Spleen (tissue), 11 donors: ENCODE measurements around the gene FAM184A. TPM values are rescaled to one million over a fixed set of nuclear protein-coding genes. Genes with fewer than 3 reads are reported as not detected.

Experiments
- DNase-seq: peaks from one replicate; pipeline ENCODE4 v3.0.0-alpha.2; 2020
- H3K27ac ChIP-seq, 8 donors: fragments of 200-600 bp; sonication (generic) in 7 of 8; 1 replicate in 4 of 8; 2 replicates in 4 of 8; pipeline versions ENCODE4 v1.5.0 to v1.8.0; 2016 to 2021; ENCODE audit warnings: inconsistent platforms in 4 of 8, mild to moderate bottlenecking in 4 of 8, moderate library complexity in 1 of 8
- H3K27me3 ChIP-seq, 7 donors: fragments of 200-600 bp; sonication (generic) in 6 of 7; replicated peaks in 1 of 7; 1 replicate in 4 of 7; 2 replicates in 3 of 7; pipeline versions ENCODE4 v1.5.0 to v1.8.0; 2016 to 2021; ENCODE audit warnings: inconsistent platforms in 3 of 7, mild to moderate bottlenecking in 1 of 7
- H3K36me3 ChIP-seq, 6 donors: fragments of 200-600 bp; sonication (generic) in 5 of 6; 1 replicate in 4 of 6; 2 replicates in 2 of 6; pipeline versions ENCODE4 v1.5.0 to v1.8.0; 2016 to 2021; ENCODE audit warnings: inconsistent platforms in 2 of 6
- H3K4me1 ChIP-seq, 6 donors: fragments of 200-600 bp; sonication (generic) in 5 of 6; 1 replicate in 3 of 6; 2 replicates in 3 of 6; pipeline versions ENCODE4 v1.5.0 to v1.8.0; 2016 to 2021; ENCODE audit warnings: inconsistent platforms in 3 of 6
- H3K4me3 ChIP-seq, 8 donors: fragments of 200-600 bp; sonication (generic) in 7 of 8; 1 replicate in 4 of 8; 2 replicates in 4 of 8; pipeline versions ENCODE4 v1.5.0 to v1.8.0; 2016 to 2021; ENCODE audit warnings: inconsistent platforms in 4 of 8, mild to moderate bottlenecking in 4 of 8, moderate library complexity in 2 of 8
- H3K9me3 ChIP-seq, 8 donors: fragments of 200-600 bp; sonication (generic) in 7 of 8; 1 replicate in 4 of 8; 2 replicates in 4 of 8; pipeline versions ENCODE4 v1.5.0 to v1.8.0; 2016 to 2021; ENCODE audit warnings: inconsistent platforms in 4 of 8
- CTCF ChIP-seq, 11 experiments: fragments of 200-600 bp in 7 of 11; fragments of 450-650 bp in 4 of 11; sonication (generic) in 4 of 11; IDR thresholded peaks in 8 of 11; conservative IDR thresholded peaks in 3 of 11; 1 replicate in 7 of 11; 2 replicates in 4 of 11; pipeline versions ENCODE4 v1.4.0 to v1.8.0; 2016 to 2021; ENCODE audit warnings: antibody characterized with exemption in 11 of 11, inconsistent platforms in 4 of 11, mild to moderate bottlenecking in 1 of 11
- POLR2A ChIP-seq, 3 donors: fragments of 450-650 bp; IDR thresholded peaks; one replicate each; pipeline ENCODE4 v1.5.1; 2017; ENCODE audit warnings: antibody characterized with exemption in 3 of 3, mild to moderate bottlenecking in 1 of 3
- POLR2AphosphoS5 ChIP-seq, 3 donors: sonication (generic); formaldehyde crosslinking; IDR thresholded peaks; one replicate each; pipeline ENCODE4 v1.5.1; 2017; ENCODE audit warnings: antibody characterized with exemption in 3 of 3
- WGBS, 5 donors: extraction: QIAGEN DNeasy Blood & Tissue Kit in 3 of 5; methylation state at CpG; one replicate each; pipeline versions ENCODE4 v1.1.5 to v1.1.7; 2013 to 2018; 5-methylcytosine and 5-hydroxymethylcytosine counted together
- intact Hi-C: fragments of 100-400 bp; cut with DNase I; formaldehyde crosslinking; loops from one replicate; pipeline ENCODE4 v1.15.0; 2023; ENCODE audit warnings: low total_unique reads
- polyA plus RNA-seq, 3 donors: library from polyadenylated mRNA; stranded (reverse); fragments of 200-250 nt; gene quantifications; one replicate each; pipeline ENCODE4 v1.2.1, GENCODE V29; 2013
- total RNA-seq, 7 donors: library from RNA; depleted of rRNA in 3 of 7; stranded (reverse); fragments of >200 nt in 3 of 7; fragmentation: NEBNext Ultra II Directional in 4 of 7; extraction: Animal tissue kit (Norgen Biotek cat#: 25700) in 4 of 7; gene quantifications; one replicate each; pipeline versions ENCODE4 v1.1.0 to v1.2.1, GENCODE V29; 2016 to 2021
- donor health status: healthy with polysubstance abuse.
- donor health status: DM: no; HTN: no; CAD: no; lungs with moderate emphysema.
- donor health status: DM: no; HTN: no; CAD: no.
- donor health status: Bipolar disorder and iron deficiency.
- donor health status: healthy.
- donor health status: DM: no; HTN: no; CAD: no.
- donor health status: DM: yes; HTN: yes; CAD: no.

Gene FAM184A
- total and polyA plus RNA-seq, 10 donors: 0.66 to 2.0 (median 1.2) TPM

- no peak for DNase-seq
- 93 to 98% (median 95%) methylated on average over 8 of the region's 8 CpGs for WGBS, 5 donors
- TF ChIP-seq POLR2A (IDR thresholded peaks at IDR 0.05): no peak
- TF ChIP-seq POLR2AphosphoS5 (IDR thresholded peaks at IDR 0.05): no peak
- no peak for TF ChIP-seq CTCF (IDR thresholded peaks at IDR 0.05 in 8 of 11, conservative IDR thresholded peaks at IDR 0.05 in 3 of 11)
- intact Hi-C loops: no loop called here
- Histone ChIP-seq H3K9me3 (no peaks in the 10 kb centered on the region), H3K4me3 (no peak overlapping the region), H3K27ac (no peak overlapping the region), H3K36me3 (no peaks in the 10 kb centered on the region), H3K27me3 (no peaks in the 10 kb centered on the region), H3K4me1 (no peaks in the 10 kb centered on the region)
Observed at GRCh38 chr6:119040229-119040628, 38.2 kb downstream of the FAM184A start.

GRCh38 chr6:119037941-119038623 is 40.4 kb downstream of the FAM184A start:
- 75 to 94% (median 92%) methylated on average over 4 of the region's 4 CpGs for WGBS, 5 donors

GRCh38 chr6:119037264-119037663 is 41.2 kb downstream of the FAM184A start:
- DNase-seq: no peak
- intact Hi-C loops: no loop called here
- Histone ChIP-seq H3K27me3 (no peaks in the 10 kb centered on the region), H3K4me1 (no peaks in the 10 kb centered on the region), H3K4me3 (no peak overlapping the region), H3K9me3 (no peaks in the 10 kb centered on the region), H3K27ac (no peak overlapping the region), H3K36me3 (no peaks in the 10 kb centered on the region)
- no peak for TF ChIP-seq POLR2AphosphoS5 (IDR thresholded peaks at IDR 0.05)
- no peak for TF ChIP-seq POLR2A (IDR thresholded peaks at IDR 0.05)
- no peak for TF ChIP-seq CTCF (IDR thresholded peaks at IDR 0.05 in 8 of 11, conservative IDR thresholded peaks at IDR 0.05 in 3 of 11)

More at GRCh38 chr6:119037941-119038623, 40.4 kb downstream of the FAM184A start:
- intact Hi-C loops: no loop called here
- Histone ChIP-seq H3K4me1 (no peaks in the 10 kb centered on the region), H3K4me3 (no peak overlapping the region), H3K9me3 (no peaks in the 10 kb centered on the region), H3K27me3 (no peaks in the 10 kb centered on the region), H3K36me3 (no peaks in the 10 kb centered on the region), H3K27ac (no peak overlapping the region)
- TF ChIP-seq POLR2AphosphoS5 (IDR thresholded peaks at IDR 0.05): no peak
- no peak for TF ChIP-seq POLR2A (IDR thresholded peaks at IDR 0.05)
- no peak for TF ChIP-seq CTCF (IDR thresholded peaks at IDR 0.05 in 8 of 11, conservative IDR thresholded peaks at IDR 0.05 in 3 of 11)
- DNase-seq: no peak

- no peak overlapping the region for H3K27ac ChIP-seq
- no peaks in the 10 kb centered on the region for H3K9me3 ChIP-seq
- no peaks in the 10 kb centered on the region for H3K27me3 ChIP-seq
- intact Hi-C loops: no loop called here
- 72 to 83% (median 74%) methylated on average over 5 of the region's 5 CpGs for WGBS, 5 donors
- H3K4me1 ChIP-seq: no peaks in the 10 kb centered on the region
- TF ChIP-seq CTCF (IDR thresholded peaks at IDR 0.05 in 8 of 11, conservative IDR thresholded peaks at IDR 0.05 in 3 of 11) (no peak), POLR2A (IDR thresholded peaks at IDR 0.05) (no peak), POLR2AphosphoS5 (IDR thresholded peaks at IDR 0.05) (no peak)
- no peak for DNase-seq
- H3K4me3 ChIP-seq: no peak overlapping the region
- no peaks in the 10 kb centered on the region for H3K36me3 ChIP-seq
Observed at GRCh38 chr6:119036081-119036480, 42.4 kb downstream of the FAM184A start.
